ENCODE data around the gene FAM187B.
A peak's percentile ranks its signal among the peaks of the same experiment; 100 is the strongest.

The FAM187B gene

GRCh38 chr19:35216016-35216832 lies 12.3 kb downstream of the FAM187B start:
- H3K36me3 ChIP-seq (ENCODE audit: insufficient read depth, low read length): no peaks in the 10 kb centered on the region
- H3K9me3 ChIP-seq (ENCODE audit: control insufficient read depth, insufficient read depth, low read length): peaks cover 3% of the 10 kb centered on the region; the same call in 1 of the 2 replicates
- H3K4me1 ChIP-seq (ENCODE audit: insufficient read depth, low read length): peaks cover 5% of the 10 kb centered on the region; the same call in 1 of the 2 replicates
- H3K9ac ChIP-seq (ENCODE audit: low read depth, low read length): no peak overlapping the region

- Histone ChIP-seq H3K4me1 (ENCODE audit: insufficient read depth, low read length) (peaks cover 5% of the 10 kb centered on the region; the same call in 1 of the 2 replicates), H3K9me3 (ENCODE audit: control insufficient read depth, insufficient read depth, low read length) (peaks cover 3% of the 10 kb centered on the region; the same call in 1 of the 2 replicates), H3K9ac (ENCODE audit: low read depth, low read length) (no peak overlapping the region), H3K36me3 (ENCODE audit: insufficient read depth, low read length) (no peaks in the 10 kb centered on the region)
Observed at GRCh38 chr19:35214766-35215422, 13.6 kb downstream of the FAM187B start.

- H3K9ac ChIP-seq (ENCODE audit: low read depth, low read length): no peak overlapping the region
- peaks cover 5% of the 10 kb centered on the region; the same call in 1 of the 2 replicates for H3K4me1 ChIP-seq (ENCODE audit: insufficient read depth, low read length)
- H3K36me3 ChIP-seq (ENCODE audit: insufficient read depth, low read length): no peaks in the 10 kb centered on the region
- H3K9me3 ChIP-seq (ENCODE audit: control insufficient read depth, insufficient read depth, low read length): no peaks in the 10 kb centered on the region
Observed at GRCh38 chr19:35213663-35214632, 14.6 kb downstream of the FAM187B start.

GRCh38 chr19:35212241-35212640 lies 16.3 kb downstream of the FAM187B start:
- no peaks in the 10 kb centered on the region for H3K9me3 ChIP-seq (ENCODE audit: control insufficient read depth, insufficient read depth, low read length)
- no peak overlapping the region for H3K9ac ChIP-seq (ENCODE audit: low read depth, low read length)
- peaks cover 5% of the 10 kb centered on the region; the same call in 1 of the 2 replicates for H3K4me1 ChIP-seq (ENCODE audit: insufficient read depth, low read length)
- H3K36me3 ChIP-seq (ENCODE audit: insufficient read depth, low read length): no peaks in the 10 kb centered on the region

GRCh38 chr19:35211545-35212230 lies 16.9 kb downstream of the FAM187B start:
- H3K36me3 ChIP-seq (ENCODE audit: insufficient read depth, low read length): no peaks in the 10 kb centered on the region
- no peaks in the 10 kb centered on the region for H3K9me3 ChIP-seq (ENCODE audit: control insufficient read depth, insufficient read depth, low read length)
- no peak overlapping the region for H3K9ac ChIP-seq (ENCODE audit: low read depth, low read length)
- peaks cover 5% of the 10 kb centered on the region; the same call in 1 of the 2 replicates for H3K4me1 ChIP-seq (ENCODE audit: insufficient read depth, low read length)

GRCh38 chr19:35209646-35210045 lies 18.9 kb downstream of the FAM187B start:
- Histone ChIP-seq H3K9ac (ENCODE audit: low read depth, low read length) (no peak overlapping the region), H3K4me1 (ENCODE audit: insufficient read depth, low read length) (peaks cover 12% of the 10 kb centered on the region), H3K36me3 (ENCODE audit: insufficient read depth, low read length) (no peaks in the 10 kb centered on the region), H3K9me3 (ENCODE audit: control insufficient read depth, insufficient read depth, low read length) (no peaks in the 10 kb centered on the region)

GRCh38 chr19:35208121-35208520 lies 20.4 kb downstream of the FAM187B start:
- peaks cover 22% of the 10 kb centered on the region for H3K4me1 ChIP-seq (ENCODE audit: insufficient read depth, low read length)
- no peak overlapping the region for H3K9ac ChIP-seq (ENCODE audit: low read depth, low read length)
- no peaks in the 10 kb centered on the region for H3K36me3 ChIP-seq (ENCODE audit: insufficient read depth, low read length)
- H3K9me3 ChIP-seq (ENCODE audit: control insufficient read depth, insufficient read depth, low read length): no peaks in the 10 kb centered on the region

GRCh38 chr19:35207391-35207871 lies 21.1 kb downstream of the FAM187B start:
- Histone ChIP-seq H3K36me3 (ENCODE audit: insufficient read depth, low read length) (no peaks in the 10 kb centered on the region), H3K4me1 (ENCODE audit: insufficient read depth, low read length) (peaks cover 29% of the 10 kb centered on the region), H3K9ac (ENCODE audit: low read depth, low read length) (no peak overlapping the region), H3K9me3 (ENCODE audit: control insufficient read depth, insufficient read depth, low read length) (no peaks in the 10 kb centered on the region)

- no peaks in the 10 kb centered on the region for H3K36me3 ChIP-seq (ENCODE audit: insufficient read depth, low read length)
- no peak overlapping the region for H3K9ac ChIP-seq (ENCODE audit: low read depth, low read length)
- peaks cover 30% of the 10 kb centered on the region for H3K4me1 ChIP-seq (ENCODE audit: insufficient read depth, low read length)
- no peaks in the 10 kb centered on the region for H3K9me3 ChIP-seq (ENCODE audit: control insufficient read depth, insufficient read depth, low read length)
Observed at GRCh38 chr19:35206855-35207254, 21.7 kb downstream of the FAM187B start.

- Histone ChIP-seq H3K9me3 (ENCODE audit: control insufficient read depth, insufficient read depth, low read length) (no peaks in the 10 kb centered on the region), H3K36me3 (ENCODE audit: insufficient read depth, low read length) (no peaks in the 10 kb centered on the region), H3K4me1 (ENCODE audit: insufficient read depth, low read length) (peaks cover 30% of the 10 kb centered on the region), H3K9ac (ENCODE audit: low read depth, low read length) (no peak overlapping the region)
Observed at GRCh38 chr19:35206379-35206778, 22.2 kb downstream of the FAM187B start.

GRCh38 chr19:35205733-35206323 lies 22.7 kb downstream of the FAM187B start:
- Histone ChIP-seq H3K9me3 (ENCODE audit: control insufficient read depth, insufficient read depth, low read length) (no peaks in the 10 kb centered on the region), H3K9ac (ENCODE audit: low read depth, low read length) (peak overlapping the region; percentile 28; the same call in 1 of the 2 replicates), H3K36me3 (ENCODE audit: insufficient read depth, low read length) (no peaks in the 10 kb centered on the region), H3K4me1 (ENCODE audit: insufficient read depth, low read length) (peaks cover 30% of the 10 kb centered on the region)

- peak overlapping the region; percentile 28; the same call in 1 of the 2 replicates for H3K9ac ChIP-seq (ENCODE audit: low read depth, low read length)
- no peaks in the 10 kb centered on the region for H3K9me3 ChIP-seq (ENCODE audit: control insufficient read depth, insufficient read depth, low read length)
- H3K36me3 ChIP-seq (ENCODE audit: insufficient read depth, low read length): no peaks in the 10 kb centered on the region
- H3K4me1 ChIP-seq (ENCODE audit: insufficient read depth, low read length): peaks cover 30% of the 10 kb centered on the region
Observed at GRCh38 chr19:35204799-35205732, 23.5 kb downstream of the FAM187B start.
